Loucy (cell line): ENCODE results near the gene SLC30A9.

ENCODE experiments used
- H2AFZ ChIP-seq: fragments of 200-600 bp; sonication (generic); 2 replicates; pipeline ENCODE4 v1.6.0; 2016; ENCODE audit warnings: antibody characterized with exemption, mild to moderate bottlenecking, low read length, moderate library complexity
- H3F3A ChIP-seq: fragments of 200-600 bp; 2 replicates; pipeline ENCODE4 v1.6.0; 2016; ENCODE audit warnings: antibody characterized with exemption, low read depth, mild to moderate bottlenecking
- H3K27me3 ChIP-seq: fragments of 200-600 bp; sonication (generic); 2 replicates; pipeline ENCODE4 v1.6.1; 2014; ENCODE audit warnings: low read length, mild to moderate bottlenecking; ENCODE audit not compliant: insufficient read depth, poor library complexity, severe bottlenecking
- H3K36me3 ChIP-seq: fragments of 200-600 bp; sonication (generic); 2 replicates; pipeline ENCODE4 v1.6.1; 2016; ENCODE audit warnings: low read length; ENCODE audit not compliant: insufficient read depth
- H3K4me1 ChIP-seq: fragments of 200-600 bp; sonication (generic); 2 replicates; pipeline ENCODE4 v1.5.1; 2014; ENCODE audit warnings: low read length, mild to moderate bottlenecking; ENCODE audit not compliant: insufficient read depth, poor library complexity, severe bottlenecking
- H3K4me2 ChIP-seq: fragments of 200-600 bp; sonication (generic); 2 replicates; pipeline ENCODE4 v1.6.0; 2014; ENCODE audit warnings: antibody characterized with exemption, low read length, low read depth, mild to moderate bottlenecking; ENCODE audit not compliant: poor library complexity, severe bottlenecking
- H3K4me3 ChIP-seq: fragments of 200-600 bp; sonication (generic); 2 replicates; pipeline ENCODE4 v1.5.1; 2014; ENCODE audit warnings: low read length, mild to moderate bottlenecking, mixed read lengths; ENCODE audit not compliant: poor library complexity, severe bottlenecking
- H3K79me2 ChIP-seq: fragments of 200-600 bp; sonication (generic); 2 replicates; pipeline ENCODE4 v1.6.1; 2014; ENCODE audit warnings: low read length; ENCODE audit not compliant: insufficient read depth
- H3K9ac ChIP-seq: fragments of 200-600 bp; sonication (generic); 2 replicates; pipeline ENCODE4 v1.6.0; 2014; ENCODE audit warnings: mild to moderate bottlenecking, low read depth, low read length, moderate library complexity; ENCODE audit not compliant: poor library complexity, severe bottlenecking
- H3K9me2 ChIP-seq: fragments of 200-600 bp; sonication (generic); replicated peaks from 2 replicates; pipeline ENCODE4 v1.6.1; 2016; ENCODE audit warnings: low read depth, low read length, mixed read lengths
- H3K9me3 ChIP-seq: fragments of 200-600 bp; sonication (generic); 2 replicates; pipeline ENCODE4 v1.6.1; 2014; ENCODE audit warnings: mild to moderate bottlenecking, antibody characterized with exemption, low read length, low read depth; ENCODE audit not compliant: insufficient read depth
- H4K20me1 ChIP-seq: fragments of 200-600 bp; sonication (generic); 2 replicates; pipeline ENCODE4 v1.6.0; 2014; ENCODE audit warnings: antibody characterized with exemption, low read length, mild to moderate bottlenecking; ENCODE audit not compliant: insufficient read depth, poor library complexity, severe bottlenecking
- EZH2phosphoT487 ChIP-seq: fragments of 200-600 bp; IDR thresholded peaks from 2 replicates; pipeline ENCODE4 v1.6.1; 2018; ENCODE audit warnings: antibody characterized with exemption, mild to moderate bottlenecking, moderate library complexity, borderline replicate concordance
- TF ChIP-seq, protein P1 (sequence below): fragments of 200-600 bp; sonication (generic); conservative IDR thresholded peaks from 2 replicates; pipeline ENCODE4 v1.5.1; 2014; ENCODE audit warnings: mild to moderate bottlenecking, antibody characterized with exemption, low read length

Gene SLC30A9

DNA sequence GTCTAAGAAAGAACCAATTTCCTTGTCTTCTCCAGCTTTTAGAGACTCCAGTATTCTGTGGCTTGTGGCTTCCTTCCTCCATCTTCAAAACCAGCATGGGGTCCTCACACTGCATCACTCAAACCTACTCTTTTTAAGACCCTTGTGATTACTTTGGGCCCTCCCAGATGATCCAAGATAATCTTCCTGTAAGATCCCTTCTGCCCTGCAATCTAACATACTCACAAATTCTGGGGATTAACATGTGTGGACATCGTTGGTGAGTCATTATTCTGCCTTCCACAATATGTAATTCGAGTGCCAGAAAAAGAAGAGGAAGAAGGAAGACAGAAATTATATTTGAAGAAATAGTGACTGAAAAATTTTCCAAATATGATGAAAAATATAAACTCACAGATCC lies 114.2 kb downstream of the SLC30A9 start:
- TF ChIP-seq, protein P1, sequence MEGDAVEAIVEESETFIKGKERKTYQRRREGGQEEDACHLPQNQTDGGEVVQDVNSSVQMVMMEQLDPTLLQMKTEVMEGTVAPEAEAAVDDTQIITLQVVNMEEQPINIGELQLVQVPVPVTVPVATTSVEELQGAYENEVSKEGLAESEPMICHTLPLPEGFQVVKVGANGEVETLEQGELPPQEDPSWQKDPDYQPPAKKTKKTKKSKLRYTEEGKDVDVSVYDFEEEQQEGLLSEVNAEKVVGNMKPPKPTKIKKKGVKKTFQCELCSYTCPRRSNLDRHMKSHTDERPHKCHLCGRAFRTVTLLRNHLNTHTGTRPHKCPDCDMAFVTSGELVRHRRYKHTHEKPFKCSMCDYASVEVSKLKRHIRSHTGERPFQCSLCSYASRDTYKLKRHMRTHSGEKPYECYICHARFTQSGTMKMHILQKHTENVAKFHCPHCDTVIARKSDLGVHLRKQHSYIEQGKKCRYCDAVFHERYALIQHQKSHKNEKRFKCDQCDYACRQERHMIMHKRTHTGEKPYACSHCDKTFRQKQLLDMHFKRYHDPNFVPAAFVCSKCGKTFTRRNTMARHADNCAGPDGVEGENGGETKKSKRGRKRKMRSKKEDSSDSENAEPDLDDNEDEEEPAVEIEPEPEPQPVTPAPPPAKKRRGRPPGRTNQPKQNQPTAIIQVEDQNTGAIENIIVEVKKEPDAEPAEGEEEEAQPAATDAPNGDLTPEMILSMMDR = no peak
- TF ChIP-seq EZH2phosphoT487 = no peak
- Histone ChIP-seq H3F3A (no peaks in the 10 kb centered on the region), H3K9me3 (no peaks in the 10 kb centered on the region), H3K4me1 (no peaks in the 10 kb centered on the region), H3K27me3 (no peaks in the 10 kb centered on the region), H3K79me2 (no peaks in the 10 kb centered on the region), H3K36me3 (no peaks in the 10 kb centered on the region), H3K4me2 (no peak overlapping the region), H2AFZ (no peak overlapping the region), H3K9ac (no peak overlapping the region), H4K20me1 (no peaks in the 10 kb centered on the region), H3K9me2 (no peaks in the 10 kb centered on the region), H3K4me3 (no peak overlapping the region)

DNA sequence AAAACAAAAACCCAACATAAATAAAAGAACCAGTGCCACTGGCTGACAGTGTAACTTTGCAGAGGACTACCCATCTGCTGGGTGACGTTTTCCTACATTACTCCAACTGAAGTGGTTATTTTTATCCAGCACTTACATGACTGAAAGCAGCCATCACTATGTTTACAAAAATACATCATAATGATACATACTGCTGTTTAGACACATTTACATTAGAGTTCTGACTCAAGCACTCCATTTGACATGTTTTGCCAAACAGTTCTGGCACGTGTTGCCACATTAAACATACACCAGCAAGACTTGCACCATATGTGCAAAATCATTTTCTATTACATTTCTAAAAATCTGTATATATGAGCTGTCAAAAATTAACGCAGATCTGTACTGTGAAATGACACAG lies 122.5 kb downstream of the SLC30A9 start:
- H3K27me3 ChIP-seq = no peaks in the 10 kb centered on the region
- TF ChIP-seq, protein P1 = no peak
- no peak overlapping the region for H3K4me3 ChIP-seq
- H4K20me1 ChIP-seq = no peaks in the 10 kb centered on the region
- H3K36me3 ChIP-seq = no peaks in the 10 kb centered on the region
- H3K9me3 ChIP-seq = no peaks in the 10 kb centered on the region
- no peaks in the 10 kb centered on the region for H3F3A ChIP-seq
- no peaks in the 10 kb centered on the region for H3K79me2 ChIP-seq
- H3K9me2 ChIP-seq = no peaks in the 10 kb centered on the region
- H2AFZ ChIP-seq = no peak overlapping the region
- H3K4me2 ChIP-seq = no peak overlapping the region
- H3K9ac ChIP-seq = no peak overlapping the region
- no peaks in the 10 kb centered on the region for H3K4me1 ChIP-seq

GRCh38 chr4:42119886-42120285 lies 129.6 kb downstream of the SLC30A9 start:
- TF ChIP-seq, protein P1 = no peak
- no peak for TF ChIP-seq EZH2phosphoT487
- no peaks in the 10 kb centered on the region for H4K20me1 ChIP-seq
- H3K27me3 ChIP-seq = no peaks in the 10 kb centered on the region
- no peaks in the 10 kb centered on the region for H3K36me3 ChIP-seq
- no peaks in the 10 kb centered on the region for H3K9me2 ChIP-seq
- no peaks in the 10 kb centered on the region for H3K79me2 ChIP-seq
- no peak overlapping the region for H3K4me3 ChIP-seq
- no peaks in the 10 kb centered on the region for H3F3A ChIP-seq
- no peak overlapping the region for H3K4me2 ChIP-seq
- no peaks in the 10 kb centered on the region for H3K4me1 ChIP-seq
- H3K9ac ChIP-seq = no peak overlapping the region
- no peaks in the 10 kb centered on the region for H3K9me3 ChIP-seq
- no peak overlapping the region for H2AFZ ChIP-seq
